ENCODE measurements around the gene TGFBR3L.
A peak's percentile ranks its signal among the peaks of the same experiment; 100 is the strongest.

TGFBR3L gene

GRCh38 chr19:7920519-7921301, 6.1 kb downstream of the TGFBR3L start:
- Histone ChIP-seq H3K4me3 (ENCODE audit: low read depth, low read length) (peak overlapping the region; percentile 80), H3K27ac (ENCODE audit: extremely low read depth, low read depth, low read length) (peak overlapping the region; percentile 35; the same call in 1 of the 2 replicates), H3K4me1 (ENCODE audit: control insufficient read depth, insufficient read depth, low read length) (peaks cover 3% of the 10 kb centered on the region; the same call in 1 of the 2 replicates), H3K9me3 (ENCODE audit: control insufficient read depth, insufficient read depth, low read depth, low read length) (no peaks in the 10 kb centered on the region), H3K36me3 (ENCODE audit: control insufficient read depth in 2 of 2, insufficient read depth in 1 of 2, low read length in 2 of 2) (peaks cover 0 to 15% of the 10 kb centered on the region in 2 experiments; a peak in 1 of 3 replicates)
- CTCF ChIA-PET: interaction anchor here (0.5 to 3.1 kb wide), 11 partner anchors 8 to 352 kb away, joined by 3 to 25 read pairs (median 3); partner anchors contain the start of genes MAP2K7 and TIMM44
- POLR2A ChIA-PET: interaction anchor here (0.5 to 3.5 kb wide), 22 partner anchors 9 to 821 kb away, joined by 3 to 36 read pairs (median 7); partner anchors contain the start of genes LRRC8E, MAP2K7, TIMM44 and ZNF414
- TF ChIP-seq ZBTB20 (tag by site-specific recombination; IDR thresholded peaks at IDR 0.05) (peak; percentile 67), GLI4 (tag by site-specific recombination; IDR thresholded peaks at IDR 0.05) (no peak), SP2 (tag by site-specific recombination; IDR thresholded peaks at IDR 0.05) (peak; percentile 88), ZXDB (tag by site-specific recombination; IDR thresholded peaks at IDR 0.05) (peak; percentile 43; the same call in 1 of the 2 replicates), ZNF785 (tag by site-specific recombination; IDR thresholded peaks at IDR 0.05) (no peak), ZBTB17 (tag by site-specific recombination; IDR thresholded peaks at IDR 0.05) (peak; percentile 78), PRDM1 (tag by site-specific recombination; IDR thresholded peaks at IDR 0.05) (peak; percentile 39; the same call in 1 of the 2 replicates), KLF16 (tag by site-specific recombination; IDR thresholded peaks at IDR 0.05) (peak; percentile 53; the same call in 1 of the 2 replicates), ZBTB8A (tag by site-specific recombination; IDR thresholded peaks at IDR 0.05) (peak; percentile 90), PATZ1 (tag by site-specific recombination; IDR thresholded peaks at IDR 0.05) (peak; percentile 85), KLF17 (tag by site-specific recombination; IDR thresholded peaks at IDR 0.05) (peak; percentile 90), KLF8 (tag by site-specific recombination; IDR thresholded peaks at IDR 0.05) (peak; percentile 96), ZEB2 (tag by site-specific recombination; IDR thresholded peaks at IDR 0.05) (peak; percentile 17; the same call in 1 of the 2 replicates), KLF10 (tag by site-specific recombination; IDR thresholded peaks at IDR 0.05) (peak; percentile 88), ZNF394 (tag by site-specific recombination; IDR thresholded peaks at IDR 0.05; ENCODE audit: borderline replicate concordance) (peak; percentile 11; the same call in 1 of the 2 replicates), ZNF843 (tag by site-specific recombination; IDR thresholded peaks at IDR 0.05) (peak; percentile 67), HIC1 (tag by site-specific recombination; IDR thresholded peaks at IDR 0.05) (peak; percentile 94), SP3 (tag by site-specific recombination; IDR thresholded peaks at IDR 0.05) (peak; percentile 93), ZSCAN4 (tag by site-specific recombination; IDR thresholded peaks at IDR 0.05) (no peak), SP7 (tag by site-specific recombination; IDR thresholded peaks at IDR 0.05) (peak; percentile 77), ZNF473 (tag by site-specific recombination; IDR thresholded peaks at IDR 0.05) (no peak), ZNF544 (tag by site-specific recombination; IDR thresholded peaks at IDR 0.05) (no peak), ZNF76 (tag by site-specific recombination; IDR thresholded peaks at IDR 0.05; ENCODE audit: borderline replicate concordance, low read depth) (peak; percentile 12; the same call in 1 of the 2 replicates), ZBTB11 (tag by site-specific recombination; conservative IDR thresholded peaks at IDR 0.05; ENCODE audit: low read depth) (peak; percentile 68; the same call in 1 of the 2 replicates), ZNF24 (tag by site-specific recombination; IDR thresholded peaks at IDR 0.05) (0 out of 2 replicates have a peak, but pooled peaks have one; percentile 30), ZNF600 (tag by site-specific recombination; IDR thresholded peaks at IDR 0.05) (peak; percentile 99), ZFP69B (tag by site-specific recombination; IDR thresholded peaks at IDR 0.05) (peak; percentile 73), ZNF629 (tag by site-specific recombination; IDR thresholded peaks at IDR 0.05) (peak; percentile 52)
